KOPT-K1 (cell line): ENCODE results near the gene ANKRD29.
"Not testable (repeated sequence)": the region's sequence is repeated elsewhere in the genome, so short reads cannot be mapped to it uniquely, and the experiment has no call there.

ENCODE experiments used
- H3K27ac ChIP-seq: fragments of 200-600 bp; sonication (generic); 2 replicates; pipeline ENCODE4 v1.5.1; 2016; ENCODE audit warnings: antibody characterized with exemption, mild to moderate bottlenecking, low read depth, low read length; ENCODE audit not compliant: poor library complexity, severe bottlenecking
- H3K36me3 ChIP-seq: fragments of 200-600 bp; sonication (generic); 2 replicates; pipeline ENCODE4 v1.5.1; 2017; ENCODE audit warnings: antibody characterized with exemption, mild to moderate bottlenecking, low read length, moderate library complexity; ENCODE audit not compliant: insufficient read depth
- H3K9me3 ChIP-seq: fragments of 200-600 bp; sonication (generic); 2 replicates; pipeline ENCODE4 v1.5.1; 2017; ENCODE audit warnings: antibody characterized with exemption, low read length, mild to moderate bottlenecking; ENCODE audit not compliant: insufficient read depth, poor library complexity, severe bottlenecking

Gene ANKRD29

DNA sequence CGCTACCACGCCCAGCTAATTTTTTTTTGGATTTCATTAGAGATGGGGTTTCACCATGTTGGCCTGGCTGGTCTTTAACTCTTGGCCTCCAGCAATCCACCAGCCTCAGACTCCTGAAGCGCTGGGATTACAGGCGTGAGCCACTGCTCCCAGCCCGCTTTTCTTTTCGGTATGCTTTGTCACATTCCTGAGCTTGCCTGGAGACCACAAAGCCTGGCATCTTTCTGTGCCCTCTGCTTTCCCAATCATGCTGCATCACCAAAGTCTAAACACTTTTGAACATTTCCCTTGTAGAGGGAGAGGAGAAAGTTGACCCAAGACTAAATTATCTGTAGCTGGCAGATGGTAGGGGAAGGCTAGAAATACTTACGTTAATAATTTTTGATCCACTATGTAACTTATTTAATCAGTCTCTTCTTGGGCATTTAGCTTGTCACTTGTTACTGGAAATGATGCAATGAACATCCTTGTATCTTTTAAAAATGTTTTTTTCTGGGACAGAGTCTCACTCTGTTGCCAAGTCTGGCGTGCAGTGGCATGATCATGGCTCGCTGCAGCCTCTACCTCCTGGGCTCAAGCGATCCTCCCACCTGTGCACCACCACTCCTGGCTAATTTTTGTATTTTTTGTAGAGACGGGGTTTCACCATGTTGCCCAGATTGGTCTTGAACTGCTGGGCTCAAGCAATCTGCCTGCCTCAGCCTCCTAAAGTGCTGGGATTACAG, 73.7 kb downstream of the ANKRD29 start:
- Histone ChIP-seq H3K27ac (no peak overlapping the region), H3K9me3 (no peaks in the 10 kb centered on the region), H3K36me3 (no peaks in the 10 kb centered on the region)

DNA sequence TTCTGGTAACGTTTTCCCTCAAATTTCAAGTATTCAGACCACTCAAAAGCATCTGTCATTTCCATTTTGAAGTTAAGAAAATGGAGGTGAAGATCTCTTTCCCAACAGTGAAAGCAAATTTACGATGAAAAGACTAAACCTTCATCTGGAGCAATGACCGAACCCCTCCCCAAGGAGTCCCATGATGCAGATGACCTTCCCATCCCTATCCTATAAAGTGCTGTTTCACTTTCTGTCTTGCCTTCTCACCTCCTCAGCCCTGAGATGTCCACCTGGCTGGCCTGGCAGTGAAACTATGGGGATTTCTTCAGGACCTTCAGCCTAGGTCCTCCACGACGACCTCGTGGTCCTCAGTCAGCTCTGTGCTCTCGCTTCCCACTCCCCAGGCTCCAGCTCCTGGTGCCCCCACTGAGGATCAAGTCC, 75.5 kb downstream of the ANKRD29 start:
- H3K27ac ChIP-seq = peak overlapping the region; percentile 95
- no peaks in the 10 kb centered on the region for H3K9me3 ChIP-seq
- H3K36me3 ChIP-seq = no peaks in the 10 kb centered on the region

DNA sequence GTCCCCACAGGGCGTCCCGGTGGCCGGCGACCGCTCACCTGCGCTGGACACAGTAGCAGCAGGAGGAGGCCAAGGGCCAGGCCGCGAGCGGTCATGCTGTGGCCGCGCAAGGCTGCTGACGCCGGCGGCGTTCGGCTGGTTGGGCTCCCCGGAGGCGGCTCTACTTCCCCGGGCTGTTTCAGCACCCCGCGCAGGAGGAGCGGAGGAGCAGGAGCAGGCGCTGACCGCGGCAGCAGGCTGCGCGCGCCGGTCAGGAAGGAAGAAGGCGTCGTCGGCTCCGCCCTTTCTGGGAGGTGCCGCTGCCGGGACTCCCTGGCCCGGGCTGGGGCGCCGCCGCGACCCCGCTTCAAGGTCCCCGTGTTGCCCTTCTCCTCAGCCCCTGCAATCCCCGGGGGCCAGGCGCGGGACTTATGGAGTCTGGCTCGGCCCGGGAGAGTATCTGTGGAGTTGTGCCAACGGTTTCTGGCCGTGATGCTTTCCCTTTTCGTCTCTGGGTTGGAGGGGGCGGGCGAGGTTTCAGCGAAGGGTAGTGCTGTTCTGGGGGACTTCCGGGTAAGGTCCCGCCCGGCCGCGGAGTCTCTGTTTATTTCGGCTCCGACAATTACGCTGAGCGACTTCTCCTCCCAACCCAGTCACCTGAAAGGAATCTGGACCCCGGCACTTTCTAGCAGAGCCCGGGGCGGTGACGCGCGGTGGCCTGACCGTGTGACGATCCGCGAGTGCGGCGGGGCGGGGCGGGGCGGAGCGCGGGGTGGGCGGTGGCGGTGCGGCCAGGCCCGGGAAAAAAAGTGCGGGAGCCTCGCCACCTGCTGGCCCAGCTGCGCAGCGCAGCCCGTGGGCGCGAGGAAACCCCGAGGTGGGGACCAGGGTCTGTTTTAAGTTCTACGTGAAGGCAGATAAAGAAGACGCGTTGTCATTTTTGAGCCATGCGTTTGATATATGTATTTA, 76.2 kb downstream of the ANKRD29 start, which contains the start of gene NPC1:
Gene NPC1, minus strand, starts transcription at position 258 of the 948 bp plus-strand sequence. Its CDS starts 163 bp downstream, at position 95.
- H3K27ac ChIP-seq = peak within 1 kb of the TSS; percentile 95
- H3K36me3 ChIP-seq = no peaks in the 10 kb centered on the region
- H3K9me3 ChIP-seq = no peaks in the 10 kb centered on the region

DNA sequence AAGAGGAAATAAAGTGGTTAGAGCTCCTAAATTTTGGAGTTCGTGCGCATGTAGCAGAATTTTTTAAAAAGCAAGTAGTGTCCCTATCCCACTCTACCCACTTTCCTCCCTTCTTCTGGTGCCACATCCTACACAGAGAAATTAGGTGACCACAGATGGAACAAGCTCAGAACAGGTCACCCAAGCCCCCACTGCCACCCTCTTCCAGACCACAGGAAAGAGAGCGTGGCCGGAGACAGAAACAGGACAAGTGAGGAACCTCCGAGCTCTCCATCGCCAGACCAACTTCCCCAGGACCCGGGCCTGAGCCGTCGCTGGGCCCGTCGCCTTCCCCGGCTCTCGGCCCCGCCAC, 76.8 kb downstream of the ANKRD29 start:
- H3K27ac ChIP-seq = peak overlapping the region; percentile 95

DNA sequence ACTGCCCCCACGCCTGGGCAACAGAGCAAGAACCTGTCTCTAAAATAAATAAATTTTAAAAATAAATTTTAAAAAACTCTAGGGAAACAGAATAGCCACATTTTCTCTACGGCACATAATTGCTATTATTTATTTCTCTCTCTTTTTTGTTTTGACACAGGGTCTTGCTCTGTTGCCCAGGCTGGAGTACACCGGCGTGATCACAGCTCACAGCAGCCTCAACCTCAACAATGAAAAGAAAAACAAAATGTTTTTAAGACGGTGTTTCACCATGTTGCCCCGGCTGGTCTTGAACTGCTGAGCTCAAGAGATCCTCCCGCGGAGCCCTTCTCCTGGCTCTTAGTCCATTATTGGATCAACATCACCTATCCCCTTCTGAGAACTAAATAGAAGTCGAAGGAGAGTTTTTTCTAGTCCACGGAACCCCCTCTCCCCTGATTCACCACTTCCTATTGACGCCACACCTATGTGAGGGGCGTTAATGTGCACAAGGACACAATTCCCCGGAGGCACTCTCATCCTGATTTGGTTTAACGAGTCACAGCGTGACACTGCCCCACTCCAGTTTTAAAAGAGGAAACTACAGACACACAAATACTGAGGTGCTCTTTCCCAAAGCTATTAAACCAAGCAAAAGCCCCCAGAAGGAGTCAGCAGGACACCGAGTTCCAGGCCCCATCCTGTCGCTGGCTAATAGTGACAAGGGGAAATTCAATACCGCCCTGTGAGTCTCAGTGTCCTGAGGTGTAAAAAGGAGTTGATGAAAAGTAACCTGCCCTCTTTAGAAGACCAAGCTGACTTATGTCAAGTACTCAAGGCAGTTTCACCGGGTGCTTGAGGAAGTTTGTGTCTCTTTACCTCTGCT, 77.5 kb downstream of the ANKRD29 start:
- Histone ChIP-seq H3K27ac (peak overlapping the region; percentile 95), H3K36me3 (peaks cover 6% of the 10 kb centered on the region; the same call in 1 of the 2 replicates), H3K9me3 (no peaks in the 10 kb centered on the region)

More for the DNA sequence above, 76.8 kb downstream of the ANKRD29 start:
- H3K9me3 ChIP-seq = no peaks in the 10 kb centered on the region
- H3K36me3 ChIP-seq = no peaks in the 10 kb centered on the region

DNA sequence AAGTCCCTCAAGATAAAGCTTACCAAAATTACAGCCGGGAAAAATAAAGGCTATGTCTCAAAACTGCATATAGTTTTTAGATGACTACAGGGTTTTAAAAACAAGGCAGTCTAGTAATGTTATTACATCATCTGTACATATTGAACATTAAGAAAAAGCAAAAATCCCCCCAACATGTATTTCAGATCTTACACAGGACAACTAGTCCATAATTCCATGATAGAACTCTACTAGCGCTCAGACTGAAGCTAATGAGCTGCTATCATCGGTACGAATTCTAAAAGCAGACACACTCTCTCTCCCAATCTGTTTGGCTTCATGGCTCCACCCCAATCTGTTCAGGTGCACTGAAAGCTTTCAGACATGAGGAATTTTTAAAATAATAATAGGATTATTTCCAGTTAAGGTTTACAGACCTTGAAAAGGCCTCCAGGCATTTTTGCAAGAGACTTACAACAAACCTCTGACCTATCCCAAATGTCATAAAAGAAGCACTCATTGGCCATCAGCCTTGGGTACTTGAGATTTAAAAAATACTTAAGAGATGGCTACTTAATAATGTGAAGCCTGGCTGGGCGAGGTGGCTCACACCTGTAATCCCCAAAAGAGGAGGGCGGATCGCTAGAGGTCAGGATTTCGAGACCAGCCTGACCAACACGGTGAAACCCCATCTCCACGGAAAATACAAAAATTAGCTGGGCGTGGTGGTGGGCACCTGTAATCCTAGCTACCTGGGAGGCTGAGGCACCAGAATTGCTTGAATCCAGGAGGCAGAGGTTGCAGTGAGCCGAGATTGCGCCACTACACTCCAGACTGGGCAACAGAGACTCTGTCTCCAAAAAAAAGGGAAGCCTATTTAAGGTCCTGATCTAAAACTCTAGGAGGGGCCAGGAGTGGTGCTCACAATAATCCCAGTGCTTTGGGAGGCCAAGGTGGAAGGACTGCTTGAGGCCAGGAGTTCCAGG, 78.4 kb downstream of the ANKRD29 start:
- Histone ChIP-seq H3K36me3 (peaks cover 8% of the 10 kb centered on the region; the same call in 1 of the 2 replicates), H3K9me3 (no peaks in the 10 kb centered on the region), H3K27ac (no peak overlapping the region)

DNA sequence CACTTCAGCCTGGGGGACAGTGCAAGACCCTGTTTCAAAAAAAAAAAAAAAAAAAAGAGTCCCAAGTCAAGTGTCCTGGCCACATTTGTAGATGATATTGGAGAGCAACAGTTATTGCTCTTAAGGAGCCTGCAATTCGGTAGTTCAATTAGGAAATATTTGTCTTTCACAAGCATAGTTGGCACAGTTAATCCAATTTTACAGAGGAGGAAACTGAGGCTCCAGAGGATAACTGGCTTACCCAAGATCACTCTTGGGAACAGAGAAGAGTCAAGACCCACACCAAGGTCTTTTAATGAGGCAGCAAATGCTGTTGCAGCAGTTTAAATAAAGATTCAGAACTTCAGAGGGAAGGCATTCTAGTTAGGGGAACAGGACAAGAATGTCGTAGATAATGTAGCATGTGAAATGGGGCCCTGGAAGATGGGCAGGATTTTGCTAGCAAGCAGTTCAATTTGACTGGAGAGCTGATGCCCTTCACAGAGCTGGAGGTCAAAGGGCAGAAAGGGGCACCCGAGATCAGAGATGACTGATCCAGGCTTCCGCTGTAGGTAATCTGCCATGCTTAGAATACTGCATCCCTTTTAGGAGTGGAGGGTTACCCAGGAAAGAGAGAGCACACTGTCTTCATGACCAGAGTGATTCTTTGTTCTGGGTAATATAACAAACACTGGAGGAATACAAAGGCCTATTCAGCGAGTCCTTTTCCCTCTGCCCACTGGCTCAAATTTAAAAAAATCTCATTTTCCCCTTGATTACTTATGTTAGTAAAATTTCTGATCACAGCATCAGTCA, 79.4 kb downstream of the ANKRD29 start:
- Histone ChIP-seq H3K36me3 (peaks cover 8% of the 10 kb centered on the region; the same call in 1 of the 2 replicates), H3K9me3 (no peaks in the 10 kb centered on the region), H3K27ac (no peak overlapping the region)

DNA sequence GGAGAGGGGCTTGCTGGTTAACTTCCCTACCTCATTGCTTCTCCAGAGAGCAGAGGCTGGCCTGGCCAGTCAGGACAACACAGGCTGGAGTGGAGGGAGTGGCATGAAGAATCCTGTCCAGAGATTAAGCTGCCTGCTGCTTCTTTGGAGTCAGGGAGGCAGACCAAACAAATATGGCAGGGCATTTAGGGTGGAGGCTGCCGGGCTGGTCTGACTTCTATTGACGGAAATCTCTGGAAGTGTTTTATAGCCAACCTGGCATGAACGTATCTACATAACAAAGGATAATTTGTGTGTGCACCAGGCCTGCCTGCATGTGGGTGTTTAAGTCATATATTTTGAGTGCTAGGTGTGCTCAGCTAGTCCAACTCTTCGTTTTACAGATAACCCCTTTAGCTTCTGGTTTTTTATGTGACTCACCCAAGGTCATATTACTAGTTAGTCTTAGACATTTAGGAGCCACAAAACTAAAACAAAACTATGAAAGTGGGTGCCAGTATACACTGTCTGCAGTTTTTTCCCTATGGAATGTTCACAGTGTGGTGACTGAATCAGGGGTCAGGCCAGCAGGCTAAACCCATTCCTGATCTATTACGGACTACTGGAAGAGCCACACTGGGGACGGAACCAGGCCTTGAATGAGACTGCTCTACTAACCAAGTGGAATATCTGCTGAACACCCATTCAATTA, 81.9 kb downstream of the ANKRD29 start:
- Histone ChIP-seq H3K36me3 (peaks cover 14% of the 10 kb centered on the region; the same call in 1 of the 2 replicates), H3K9me3 (no peaks in the 10 kb centered on the region), H3K27ac (no peak overlapping the region)

DNA sequence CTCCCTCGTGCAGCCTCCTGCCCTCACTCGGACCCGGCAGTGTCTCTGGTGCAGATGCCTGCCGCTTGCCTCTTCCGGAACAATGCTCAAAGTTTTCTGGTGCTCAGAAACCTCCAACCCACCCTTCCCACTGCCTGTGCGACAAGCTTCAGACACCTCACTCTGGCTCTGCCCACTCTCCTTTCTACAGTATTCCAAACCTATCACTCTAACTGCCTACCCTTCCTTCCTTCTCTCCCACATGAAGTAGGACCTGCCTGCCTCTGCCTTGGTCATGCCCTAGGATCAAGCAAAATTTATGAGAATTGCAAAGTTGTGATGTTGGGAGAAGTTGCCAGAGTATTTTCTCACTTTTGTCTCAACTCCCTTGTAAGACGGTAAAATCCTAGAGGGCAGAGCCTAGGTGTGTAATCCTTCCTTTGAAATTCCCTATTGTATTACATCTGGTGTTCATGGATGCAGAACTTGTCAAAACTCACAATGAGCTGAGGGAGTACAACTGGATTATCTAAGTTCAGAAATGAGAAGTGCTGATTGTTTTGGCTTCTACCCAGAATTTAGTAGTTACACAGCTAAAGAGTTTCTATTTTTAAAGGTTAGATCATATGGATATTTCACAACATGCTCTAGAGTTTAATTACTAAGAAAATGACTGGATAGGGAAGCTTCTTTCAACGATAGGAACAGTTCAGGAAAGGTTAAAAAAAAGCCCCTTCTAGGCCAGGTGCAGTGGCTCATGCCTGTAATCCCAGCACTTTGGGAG, 83.6 kb downstream of the ANKRD29 start:
- H3K9me3 ChIP-seq = no peaks in the 10 kb centered on the region
- peaks cover 22% of the 10 kb centered on the region; the same call in 1 of the 2 replicates for H3K36me3 ChIP-seq
- H3K27ac ChIP-seq = peak overlapping the region; percentile 2

DNA sequence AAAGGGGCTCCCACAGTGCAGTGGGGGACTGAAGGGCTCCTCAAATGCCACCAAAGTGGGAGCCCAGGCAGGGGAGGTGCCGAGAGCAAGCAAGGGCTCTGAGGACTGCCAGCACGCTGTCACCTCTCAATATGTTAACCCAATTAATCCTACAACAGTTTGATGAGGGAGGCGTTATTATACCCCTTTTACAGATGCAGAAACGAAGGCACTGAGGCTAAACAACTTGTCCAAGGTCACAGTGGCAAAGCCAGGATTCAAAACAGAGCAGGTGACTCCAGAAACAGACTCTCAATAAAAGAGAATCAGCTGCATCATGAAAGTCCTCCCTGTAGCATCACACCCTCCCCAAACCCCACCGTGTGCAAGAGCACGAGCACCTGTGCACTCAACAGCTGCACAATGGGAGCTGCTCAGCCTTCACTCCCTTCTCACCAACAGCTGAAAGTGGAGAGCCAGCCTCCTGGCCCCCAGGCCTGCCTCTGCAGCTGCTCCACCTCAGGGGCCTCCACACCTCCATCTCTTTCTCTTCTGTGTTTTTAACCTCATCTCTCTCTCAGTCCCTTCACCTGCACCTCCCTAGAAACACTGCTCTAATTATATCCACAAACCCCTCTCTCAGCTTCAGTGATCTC, 84.5 kb downstream of the ANKRD29 start:
- peaks cover 25% of the 10 kb centered on the region; the same call in 1 of the 2 replicates for H3K36me3 ChIP-seq
- H3K27ac ChIP-seq = peak overlapping the region; percentile 2

DNA sequence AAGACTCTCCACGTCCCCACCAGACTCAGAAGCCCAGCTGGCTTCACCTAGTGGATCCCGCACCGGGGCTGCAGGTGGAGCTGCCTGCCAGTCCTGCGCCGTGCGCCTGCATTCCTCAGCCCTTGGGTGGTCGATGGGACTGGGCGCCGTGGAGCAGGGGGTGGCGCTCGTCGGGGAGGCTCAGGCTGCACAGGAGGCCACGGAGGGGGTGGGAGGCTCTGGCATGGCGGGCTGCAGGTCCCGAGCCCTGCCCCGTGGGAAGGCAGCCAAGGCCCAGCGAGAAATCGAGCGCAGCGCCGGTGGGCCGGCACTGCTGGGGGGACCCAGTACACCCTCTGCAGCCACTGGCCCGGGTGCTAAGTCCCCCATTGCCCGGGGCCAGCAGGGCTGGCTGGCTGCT, 85.2 kb downstream of the ANKRD29 start:
- H3K27ac ChIP-seq, H3K9me3 ChIP-seq: not testable (repeated sequence)
- H3K36me3 ChIP-seq = peaks cover 31% of the 10 kb centered on the region; the same call in 1 of the 2 replicates

More for the DNA sequence above, 84.5 kb downstream of the ANKRD29 start:
- H3K9me3 ChIP-seq = no peaks in the 10 kb centered on the region

DNA sequence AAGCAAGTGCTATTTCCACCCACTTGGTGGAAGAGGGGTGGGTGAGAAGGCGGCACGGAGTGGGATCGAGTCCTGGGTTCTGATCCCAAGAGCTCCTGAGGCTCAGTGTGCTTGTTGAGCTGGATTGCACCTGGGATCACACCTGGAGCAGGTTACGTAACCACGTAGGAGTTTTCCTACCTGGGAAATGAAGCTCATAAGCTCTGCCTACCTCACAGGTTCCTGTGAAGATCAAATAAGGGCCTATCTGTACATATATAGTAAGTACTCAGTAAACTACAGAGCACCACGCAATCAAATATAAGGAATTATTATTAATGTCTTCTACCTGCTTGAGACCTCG, 87.4 kb downstream of the ANKRD29 start:
- H3K36me3 ChIP-seq = peaks cover 46% of the 10 kb centered on the region
- no peaks in the 10 kb centered on the region for H3K9me3 ChIP-seq
- H3K27ac ChIP-seq = no peak overlapping the region
